K562 (cell line): ENCODE data around the gene CITED2. TPM values are rescaled to one million over a fixed set of nuclear protein-coding genes. Genes with fewer than 3 reads are reported as not detected.

Experiments used
- AFF4 ChIP-seq: sonication (generic); formaldehyde crosslinking; IDR thresholded peaks from 2 replicates; pipeline ENCODE4 v1.8.0; 2023; ENCODE audit warnings: mild to moderate bottlenecking, missing genetic modification reagents
- ATF4 ChIP-seq: fragments of 450-650 bp; formaldehyde crosslinking; IDR thresholded peaks from 2 replicates; pipeline ENCODE4 v1.4.0; 2022; ENCODE audit warnings: mild to moderate bottlenecking, moderate library complexity
- BRF2 ChIP-seq: IDR thresholded peaks from 3 replicates; pipeline ENCODE4 v1.6.1; 2011; ENCODE audit warnings: borderline replicate concordance, mild to moderate bottlenecking; ENCODE audit not compliant: insufficient read length, insufficient read depth
- CHD2 ChIP-seq: IDR thresholded peaks from 2 replicates; pipeline ENCODE4 v1.6.1; 2011; ENCODE audit warnings: low read depth, low read length
- E2F6 ChIP-seq, 2 experiments: IDR thresholded peaks; 2 replicates each; pipeline ENCODE4 v1.6.1; 2011; ENCODE audit warnings: borderline replicate concordance in 1 of 2, control low read depth in 1 of 2, low read depth in 1 of 2, low read length in 1 of 2, mild to moderate bottlenecking in 1 of 2, mixed read lengths in 1 of 2, moderate library complexity in 1 of 2; ENCODE audit not compliant: insufficient read depth in 1 of 2, insufficient read length in 1 of 2, poor library complexity in 1 of 2, severe bottlenecking in 1 of 2; ENCODE audit errors: extremely low read depth in 1 of 2
- ELK3 ChIP-seq: fragments of 450-650 bp; formaldehyde crosslinking; IDR thresholded peaks from 2 replicates; pipeline ENCODE4 v1.4.0; 2020; ENCODE audit warnings: mild to moderate bottlenecking
- HIVEP1 ChIP-seq: fragments of 250-450 bp; sonication (Bioruptor Pico); IDR thresholded peaks from 2 replicates; pipeline ENCODE4 v1.4.0; 2020; ENCODE audit warnings: mild to moderate bottlenecking
- NFIC ChIP-seq: fragments of 450-650 bp; IDR thresholded peaks from 2 replicates; pipeline ENCODE4 v1.6.1; 2017; ENCODE audit warnings: mild to moderate bottlenecking, inconsistent platforms
- NR4A1 ChIP-seq, 2 experiments: fragments of 250-450 bp in 1 of 2; fragments of 450-650 bp in 1 of 2; sonication (Bioruptor Pico) in 1 of 2; IDR thresholded peaks; 2 replicates each; pipeline versions ENCODE4 v1.4.0 to v1.6.1; 2016 to 2020; ENCODE audit warnings: mild to moderate bottlenecking in 2 of 2, missing compliant biosample characterization in 1 of 2, missing genetic modification characterization in 1 of 2, moderate library complexity in 1 of 2
- RCOR1 ChIP-seq, 2 experiments: IDR thresholded peaks; 2 replicates each; pipeline ENCODE4 v1.6.1; 2012; ENCODE audit warnings: low read depth in 2 of 2, low read length in 2 of 2, borderline replicate concordance in 1 of 2, improper control_type of control experiment in 1 of 2
- TARDBP ChIP-seq: fragments of 450-650 bp; IDR thresholded peaks from 2 replicates; pipeline ENCODE4 v1.6.1; 2016
- TCF7L2 ChIP-seq: fragments of 150-350 bp; IDR thresholded peaks from 2 replicates; pipeline ENCODE4 v1.6.1; 2016; ENCODE audit warnings: low read depth, mild to moderate bottlenecking, low read length, moderate library complexity
- ZBTB43 ChIP-seq: sonication (generic); formaldehyde crosslinking; IDR thresholded peaks from 2 replicates; pipeline ENCODE4 v1.8.0; 2023; ENCODE audit warnings: mild to moderate bottlenecking, missing genetic modification reagents
- ZBTB8A ChIP-seq: fragments of 450-650 bp; IDR thresholded peaks from 2 replicates; pipeline ENCODE4 v1.6.1; 2018; ENCODE audit warnings: mild to moderate bottlenecking, moderate library complexity; ENCODE audit not compliant: partially characterized antibody
- ZNF75A ChIP-seq: fragments of 450-650 bp; formaldehyde crosslinking; IDR thresholded peaks from 2 replicates; pipeline ENCODE4 v1.4.0; 2020; ENCODE audit warnings: mild to moderate bottlenecking
- polyA plus RNA-seq, 8 experiments: library from polyadenylated mRNA; depleted of rRNA in 4 of 8; stranded (reverse) in 5 of 8; unstranded in 3 of 8; fragments of >200 nt; fragmentation: Nextera tagmentation in 2 of 8; fragmentation: Illumina TruSeq in 1 of 8; extraction: Ambion mirVana in 2 of 8; extraction: Trizol in 1 of 8; gene quantifications; 2 replicates each; pipeline versions ENCODE4 v1.2.1 to v1.2.3, GENCODE V29; 2011 to 2014; ENCODE audit warnings: inconsistent platforms in 1 of 8, missing spikeins in 1 of 8
- total RNA-seq, 7 experiments: library from RNA; depleted of rRNA in 6 of 7; stranded (reverse); fragments of >200 nt in 6 of 7; fragmentation: Illumina TruSeq in 2 of 7; extraction: Trizol in 2 of 7; gene quantifications; 2 replicates each; pipeline versions ENCODE4 v1.2.1 to v1.2.3, GENCODE V29; 2011 to 2021; ENCODE audit warnings: low replicate concordance in 1 of 7

CITED2 gene
- total and polyA plus RNA-seq, 9 of the 15 experiments (the other 6 are each of a cell fraction or from before 2014, with no cell fraction given), result 0.21 to 86.1 (median 17.5) TPM

- TF ChIP-seq ELK3 (CRISPR knock-in tag), result no peak
- TF ChIP-seq TCF7L2, result no peak
- no peak for TF ChIP-seq HIVEP1 (CRISPR knock-in tag)
- no peak for TF ChIP-seq ZBTB43 (CRISPR knock-in tag)
- no peak for TF ChIP-seq BRF2
- TF ChIP-seq NFIC, result peak; percentile 70
- TF ChIP-seq TARDBP, result no peak
- peak; percentile 86 for TF ChIP-seq CHD2
- no peak; the same call in 1 of the 2 replicates for TF ChIP-seq ATF4
- peak; percentile 89 to 96 for TF ChIP-seq E2F6 (IDR thresholded peaks at IDR 0.05; ENCODE audit: borderline replicate concordance in 1 of 2, extremely low read depth in 1 of 2, insufficient read depth in 1 of 2, insufficient read length in 1 of 2, low read depth in 1 of 2, low read length in 1 of 2, poor library complexity in 1 of 2, severe bottlenecking in 1 of 2)
- TF ChIP-seq RCOR1 (IDR thresholded peaks at IDR 0.05; ENCODE audit: borderline replicate concordance in 1 of 2, low read depth in 2 of 2, low read length in 2 of 2), result peak; percentile 5 to 11; a peak in 1 of 4 replicates
- TF ChIP-seq ZBTB8A, result no peak
- peak; percentile 97 for TF ChIP-seq AFF4
- TF ChIP-seq NR4A1 (CRISPR knock-in tag; IDR thresholded peaks at IDR 0.05), result 0 out of 2 replicates have a peak, but pooled peaks have one; percentile 30
- TF ChIP-seq NR4A1 (tag; IDR thresholded peaks at IDR 0.05), result 0 out of 2 replicates have a peak, but pooled peaks have one; percentile 15
- TF ChIP-seq ZNF75A (CRISPR knock-in tag), result no peak
Measured at GRCh38 chr6:139374357-139375225, at the start of gene CITED2 (continued).
